Kasumi-1 (cell line): ENCODE data around the gene RPLP1.

Experiments used
- DNase-seq, 2 experiments: peaks; one replicate each; lab custom pipeline; 2025; lab: John Stamatoyannopoulos, UW

Gene RPLP1

GRCh38 chr15:69498282-69498681 lies 45.7 kb downstream of the RPLP1 start:
- no peak for DNase-seq

- no peak for DNase-seq
Measured at GRCh38 chr15:69498987-69499386, 46.4 kb downstream of the RPLP1 start.

DNA sequence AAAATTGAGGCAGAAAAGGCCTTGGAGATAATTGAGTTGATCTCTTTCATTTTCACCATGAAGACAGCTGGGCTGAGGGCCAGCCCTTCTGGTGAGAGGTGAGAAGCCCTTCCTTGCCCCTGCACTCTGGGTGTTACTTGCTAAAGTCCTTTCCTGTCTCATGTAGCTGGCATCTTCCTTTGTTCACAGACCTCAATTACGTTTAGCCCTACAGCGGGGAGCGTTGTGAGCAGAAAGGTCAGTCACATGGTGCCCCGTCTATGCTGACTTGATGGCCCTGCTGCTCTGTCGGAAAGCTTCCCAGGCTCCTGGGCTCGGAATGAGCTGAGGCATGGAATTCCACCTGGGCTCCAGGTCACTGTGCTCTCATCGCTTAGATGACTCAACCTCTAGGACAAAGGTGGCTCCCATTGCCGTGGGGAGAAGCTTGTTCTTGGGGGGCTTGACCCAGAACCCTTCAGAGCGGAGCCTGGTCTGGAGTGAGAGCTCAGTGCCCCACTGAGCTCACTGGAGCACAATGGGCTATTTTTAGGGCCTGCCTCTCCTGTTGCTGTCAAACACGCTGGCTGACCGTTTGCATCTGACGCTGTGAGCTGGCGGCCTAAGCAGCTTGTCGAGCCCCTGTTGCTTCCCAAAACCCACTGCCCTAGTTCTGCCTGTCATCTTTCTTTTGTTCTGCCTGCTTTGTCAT lies 47.0 kb downstream of the RPLP1 start:
- no peak for DNase-seq

GRCh38 chr15:69500339-69500738 lies 47.7 kb downstream of the RPLP1 start:
- DNase-seq, result no peak

GRCh38 chr15:69501456-69501855 lies 48.8 kb downstream of the RPLP1 start:
- DNase-seq, result no peak

GRCh38 chr15:69502470-69503045 lies 49.9 kb downstream of the RPLP1 start:
- no peak for DNase-seq

DNA sequence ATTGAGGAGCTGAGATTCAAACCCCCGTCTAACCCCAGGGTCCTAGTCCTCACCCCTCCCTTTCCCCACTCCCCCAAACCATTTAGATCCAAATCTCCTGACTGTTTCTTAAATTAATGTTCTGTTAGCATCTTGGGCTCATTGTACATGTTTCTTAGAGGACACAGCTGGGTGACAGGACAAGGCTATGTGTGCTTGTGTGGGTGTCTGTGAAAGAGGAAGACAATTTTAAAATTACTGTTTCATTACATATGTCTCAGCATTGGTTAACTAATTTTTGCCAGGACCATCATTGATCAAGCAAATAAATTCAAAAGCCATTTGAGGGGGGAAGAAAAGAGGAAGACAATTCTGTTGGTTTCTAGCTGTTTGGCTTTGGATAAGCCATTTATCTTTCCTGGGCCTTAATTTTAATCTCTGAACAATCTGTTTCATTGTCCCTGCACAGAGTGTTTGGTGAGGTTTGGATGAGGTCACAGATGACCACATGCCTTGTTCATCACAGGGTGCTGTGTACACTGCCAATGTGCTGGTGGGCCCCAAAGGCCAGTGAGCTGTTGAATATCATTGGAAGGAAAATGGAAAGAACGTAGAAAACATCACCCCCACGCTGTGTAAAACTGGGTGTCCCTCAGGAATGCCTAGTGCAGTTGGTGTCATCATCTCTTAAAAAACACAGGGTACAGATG lies 51.9 kb downstream of the RPLP1 start:
- DNase-seq, result no peak
